ENCODE results near the gene OTUB2. TPM values are rescaled to one million over a fixed set of nuclear protein-coding genes. Genes with fewer than 3 reads are reported as not detected.

OTUB2 gene
- total and polyA plus RNA-seq, 10 donors = 0.07 to 1.1 (median 0.43) TPM

GRCh38 chr14:94021001-94021400, 5.1 kb upstream of the OTUB2 start:
- Histone ChIP-seq H3K9me3 (no peaks in the 10 kb centered on the region), H3K27me3 (replicated peaks in 1 of 7) (no peaks in the 10 kb centered on the region), H3K27ac (no peak overlapping the region), H3K36me3 (no peaks in the 10 kb centered on the region), H3K4me3 (no peak overlapping the region), H3K4me1 (peaks cover 0 to 5% (median 4%) of the 10 kb centered on the region in 6 donors)
- no peak for DNase-seq
- 59 to 90% (median 79%) methylated on average over 2 of the region's 2 CpGs for WGBS, 5 donors
- TF ChIP-seq POLR2AphosphoS5 (IDR thresholded peaks at IDR 0.05) = no peak
- TF ChIP-seq CTCF (IDR thresholded peaks at IDR 0.05 in 8 of 11, conservative IDR thresholded peaks at IDR 0.05 in 3 of 11) = no peak
- no peak for TF ChIP-seq POLR2A (IDR thresholded peaks at IDR 0.05)
- intact Hi-C loops (cut with DNase I; ENCODE audit: low total_unique reads) = no loop called here

GRCh38 chr14:94021416-94022157, 4.6 kb upstream of the OTUB2 start:
- WGBS, 5 donors = 66 to 76% (median 67%) methylated on average over 8 to 10 of the region's 10 CpGs
- Histone ChIP-seq H3K36me3 (no peaks in the 10 kb centered on the region), H3K27ac (no peak overlapping the region), H3K4me3 (no peak overlapping the region), H3K9me3 (no peaks in the 10 kb centered on the region), H3K4me1 (peaks cover 0 to 10% (median 5%) of the 10 kb centered on the region in 6 donors), H3K27me3 (replicated peaks in 1 of 7) (peaks cover 0 to 2% (median 0%) of the 10 kb centered on the region in 7 donors)
- DNase-seq = no peak
- intact Hi-C loops (cut with DNase I; ENCODE audit: low total_unique reads) = no loop called here
- no peak for TF ChIP-seq POLR2A (IDR thresholded peaks at IDR 0.05)
- no peak for TF ChIP-seq CTCF (IDR thresholded peaks at IDR 0.05 in 8 of 11, conservative IDR thresholded peaks at IDR 0.05 in 3 of 11)
- no peak for TF ChIP-seq POLR2AphosphoS5 (IDR thresholded peaks at IDR 0.05)

- peaks cover 0 to 22% (median 17%) of the 10 kb centered on the region in 6 donors for H3K4me1 ChIP-seq
- H3K4me3 ChIP-seq = no peak overlapping the region
- H3K36me3 ChIP-seq = no peaks in the 10 kb centered on the region
- intact Hi-C loops (cut with DNase I; ENCODE audit: low total_unique reads) = no loop called here
- H3K27ac ChIP-seq = no peak overlapping the region
- no peaks in the 10 kb centered on the region for H3K9me3 ChIP-seq
- WGBS, 5 donors = 67 to 79% (median 73%) methylated on average over 10 of the region's 10 CpGs
- DNase-seq = no peak
- TF ChIP-seq CTCF (IDR thresholded peaks at IDR 0.05 in 8 of 11, conservative IDR thresholded peaks at IDR 0.05 in 3 of 11) (no peak), POLR2A (IDR thresholded peaks at IDR 0.05) (no peak), POLR2AphosphoS5 (IDR thresholded peaks at IDR 0.05) (no peak)
- H3K27me3 ChIP-seq (replicated peaks in 1 of 7) = peaks cover 0 to 5% (median 0%) of the 10 kb centered on the region in 7 donors
Measured at GRCh38 chr14:94022532-94023411, 3.4 kb upstream of the OTUB2 start.

GRCh38 chr14:94024549-94024948, 1.6 kb upstream of the OTUB2 start:
- no peak overlapping the region for H3K4me3 ChIP-seq
- WGBS, 5 donors = 82 to 91% (median 87%) methylated on average over 2 of the region's 2 CpGs
- intact Hi-C loops (cut with DNase I; ENCODE audit: low total_unique reads) = no loop called here
- H3K27ac ChIP-seq = no peak overlapping the region
- DNase-seq = no peak
- no peaks in the 10 kb centered on the region for H3K36me3 ChIP-seq
- H3K9me3 ChIP-seq = no peaks in the 10 kb centered on the region
- peaks cover 0 to 37% (median 18%) of the 10 kb centered on the region in 6 donors for H3K4me1 ChIP-seq
- H3K27me3 ChIP-seq (replicated peaks in 1 of 7) = peaks cover 0 to 5% (median 0%) of the 10 kb centered on the region in 7 donors
- TF ChIP-seq POLR2A (IDR thresholded peaks at IDR 0.05) (no peak), POLR2AphosphoS5 (IDR thresholded peaks at IDR 0.05) (no peak)
